ENCODE measurements around the gene SH3RF3. TPM values are rescaled to one million over a fixed set of nuclear protein-coding genes. Genes with fewer than 3 reads are reported as not detected.

Gene SH3RF3
- total and polyA plus RNA-seq, 2 of the 13 experiments (the other 11 are each of a cell fraction or from before 2014, with no cell fraction given) = 0.04 TPM; not detected in 1

- BruUV-seq (replicated peaks) = no TSS peak
- Histone ChIP-seq H3K27ac (ENCODE audit: extremely low read length, insufficient read depth, low read length) (no peak overlapping the region), H3K4me2 (ENCODE audit: low read depth, low read length) (no peak overlapping the region), H2AFZ (ENCODE audit: low read length) (no peak overlapping the region), H3K4me3 (replicated peaks in 1 of 3; ENCODE audit: insufficient read depth in 1 of 3, low read depth in 2 of 3, low read length in 3 of 3) (no peak overlapping the region), H3K4me1 (ENCODE audit: insufficient read depth, low read length) (no peaks in the 10 kb centered on the region), H4K20me1 (ENCODE audit: insufficient read depth, low read length) (no peaks in the 10 kb centered on the region), H3K79me2 (ENCODE audit: insufficient read depth, low read length) (no peaks in the 10 kb centered on the region), H3K36me3 (replicated peaks in 1 of 2; ENCODE audit: control insufficient read depth in 1 of 2, insufficient read depth in 2 of 2, low read length in 2 of 2) (no peaks in the 10 kb centered on the region), H3K9me3 (ENCODE audit: low read length) (no peaks in the 10 kb centered on the region), H3K27me3 (ENCODE audit: control insufficient read depth in 1 of 2, insufficient read depth in 2 of 2, low read length in 2 of 2) (peaks cover 0 to 2% of the 10 kb centered on the region in 2 experiments; a peak in 2 of 5 replicates), H3K9ac (ENCODE audit: insufficient read depth, low read depth, low read length) (no peak overlapping the region)
- in situ Hi-C loops (cut with HindIII; ENCODE audit: extremely low pct_ligation_motif_present, low pct_unique_long_range_greater_than_20kb) = no loop called here
- ATAC-seq = peak; percentile 36
- TF ChIP-seq NFRKB (IDR thresholded peaks at IDR 0.05) (no peak), ZBTB46 (CRISPR knock-in tag; IDR thresholded peaks at IDR 0.05; ENCODE audit: borderline replicate concordance) (no peak), ZNF605 (CRISPR knock-in tag; IDR thresholded peaks at IDR 0.05) (no peak), ZNF550 (CRISPR knock-in tag; IDR thresholded peaks at IDR 0.05; ENCODE audit: borderline replicate concordance) (no peak), NFATC3 (CRISPR knock-in tag; IDR thresholded peaks at IDR 0.05) (no peak), PRDM4 (CRISPR knock-in tag; IDR thresholded peaks at IDR 0.05; ENCODE audit: borderline replicate concordance) (no peak), KLF9 (CRISPR knock-in tag; IDR thresholded peaks at IDR 0.05; ENCODE audit: low read depth) (no peak), NFE2L1 (CRISPR knock-in tag; IDR thresholded peaks at IDR 0.05; ENCODE audit: borderline replicate concordance) (no peak), ZC3H13 (CRISPR knock-in tag; IDR thresholded peaks at IDR 0.05) (no peak), MAFF (IDR thresholded peaks at IDR 0.05; ENCODE audit: low read depth, low read length) (no peak), IRX3 (CRISPR knock-in tag; IDR thresholded peaks at IDR 0.05; ENCODE audit: borderline replicate concordance, low read depth) (no peak), ZNF367 (CRISPR knock-in tag; IDR thresholded peaks at IDR 0.05; ENCODE audit: borderline replicate concordance) (no peak), NRL (CRISPR knock-in tag; IDR thresholded peaks at IDR 0.05; ENCODE audit: borderline replicate concordance) (no peak), ETV5 (CRISPR knock-in tag; IDR thresholded peaks at IDR 0.05; ENCODE audit: borderline replicate concordance) (no peak), CREM (IDR thresholded peaks at IDR 0.05) (no peak), CREM (CRISPR knock-in tag; IDR thresholded peaks at IDR 0.05) (no peak), NR3C1 (CRISPR knock-in tag; IDR thresholded peaks at IDR 0.05) (no peak), HNRNPUL1 (IDR thresholded peaks at IDR 0.05; ENCODE audit: low read depth, low read length) (no peak), ZNF460 (CRISPR knock-in tag; IDR thresholded peaks at IDR 0.05; ENCODE audit: borderline replicate concordance) (no peak), HMG20A (CRISPR knock-in tag; IDR thresholded peaks at IDR 0.05; ENCODE audit: borderline replicate concordance) (no peak), DMAP1 (CRISPR knock-in tag; IDR thresholded peaks at IDR 0.05) (no peak)
- FAIRE-seq = no peak
- WGBS (ENCODE audit: low lambda C conversion rate) = 51% methylated on average over 15 of the region's 21 CpGs
- intact Hi-C loops (cut with micrococcal nuclease; ENCODE audit: unreplicated experiment) = no loop called here
- ChIA-PET CTCF (ENCODE audit: low intra/inter-chr PET ratio, low total read pairs) (no interaction called here), POLR2A (no interaction called here)
- DNase-seq (ENCODE audit: low spot score) = no peak
Observed at GRCh38 chr2:109455731-109456691, 327.0 kb downstream of the SH3RF3 start.
